ENCODE measurements around the gene PIEZO2.
"Not testable (repeated sequence)": the region's sequence is repeated elsewhere in the genome, so short reads cannot be mapped to it uniquely, and the experiment has no call there.

The PIEZO2 gene

GRCh38 chr18:11175266-11175979 is 26.1 kb upstream of the PIEZO2 start:
- Histone ChIP-seq H3K9me3 (ENCODE audit: control insufficient read depth, insufficient read depth, low read depth, low read length) (no peaks in the 10 kb centered on the region; the same call in 1 of the 2 replicates), H3K4me1 (ENCODE audit: control insufficient read depth, insufficient read depth, low read length) (peaks cover 4% of the 10 kb centered on the region; the same call in 1 of the 2 replicates), H3K27ac (ENCODE audit: extremely low read depth, low read depth, low read length) (no peak overlapping the region), H3K4me3 (ENCODE audit: low read depth, low read length) (no peak overlapping the region), H3K36me3 (ENCODE audit: control insufficient read depth in 2 of 2, insufficient read depth in 1 of 2, low read length in 2 of 2) (no peaks in the 10 kb centered on the region)
- TF ChIP-seq, protein P1, sequence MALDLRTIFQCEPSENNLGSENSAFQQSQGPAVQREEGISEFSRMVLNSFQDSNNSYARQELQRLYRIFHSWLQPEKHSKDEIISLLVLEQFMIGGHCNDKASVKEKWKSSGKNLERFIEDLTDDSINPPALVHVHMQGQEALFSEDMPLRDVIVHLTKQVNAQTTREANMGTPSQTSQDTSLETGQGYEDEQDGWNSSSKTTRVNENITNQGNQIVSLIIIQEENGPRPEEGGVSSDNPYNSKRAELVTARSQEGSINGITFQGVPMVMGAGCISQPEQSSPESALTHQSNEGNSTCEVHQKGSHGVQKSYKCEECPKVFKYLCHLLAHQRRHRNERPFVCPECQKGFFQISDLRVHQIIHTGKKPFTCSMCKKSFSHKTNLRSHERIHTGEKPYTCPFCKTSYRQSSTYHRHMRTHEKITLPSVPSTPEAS (tag by site-specific recombination; IDR thresholded peaks at IDR 0.05), result no peak
- peak; percentile 90 for TF ChIP-seq PRDM1 (tag by site-specific recombination; IDR thresholded peaks at IDR 0.05)
- TF ChIP-seq ZNF639 (tag by site-specific recombination; IDR thresholded peaks at IDR 0.05), result no peak
- TF ChIP-seq KLF7 (tag by site-specific recombination; IDR thresholded peaks at IDR 0.05; ENCODE audit: borderline replicate concordance), result no peak
- TF ChIP-seq ZNF513 (tag by site-specific recombination; IDR thresholded peaks at IDR 0.05), result no peak
- ChIA-PET CTCF (interaction anchor here (0.7 kb wide), 1 partner anchor 96 kb away, joined by 3 read pairs; no protein-coding TSS in a partner anchor), POLR2A (no interaction called here)

DNA sequence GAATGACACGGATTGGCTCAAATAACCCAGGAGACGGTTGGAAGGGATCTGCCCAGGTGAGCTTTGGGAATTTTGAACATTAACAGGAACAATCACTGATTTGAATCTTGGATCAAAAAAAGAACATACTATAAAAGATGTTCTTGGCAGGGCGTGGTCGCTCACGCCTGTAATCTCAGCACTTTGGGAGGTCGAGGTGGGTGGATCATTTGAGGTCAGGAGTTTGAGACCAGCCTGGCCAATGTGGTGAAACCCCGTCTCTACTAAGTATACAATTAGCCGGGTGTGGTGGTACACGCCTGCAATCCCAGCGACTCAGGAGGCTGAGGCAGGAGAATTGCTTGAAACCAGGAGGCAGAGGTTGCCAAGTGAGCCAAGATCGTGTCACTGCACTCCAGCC is 24.8 kb upstream of the PIEZO2 start:
- H3K4me3 ChIP-seq (ENCODE audit: low read depth, low read length); H3K4me1 ChIP-seq (ENCODE audit: control insufficient read depth, insufficient read depth, low read length); H3K27ac ChIP-seq (ENCODE audit: extremely low read depth, low read depth, low read length); POLR2A ChIA-PET; H3K9me3 ChIP-seq (ENCODE audit: control insufficient read depth, insufficient read depth, low read depth, low read length); H3K36me3 ChIP-seq (ENCODE audit: control insufficient read depth in 2 of 2, insufficient read depth in 1 of 2, low read length in 2 of 2): not testable (repeated sequence)
- peak; percentile 64 for TF ChIP-seq KLF1 (tag by site-specific recombination; IDR thresholded peaks at IDR 0.05)
- CTCF ChIA-PET, result interaction anchor here (1.1 kb wide), 1 partner anchor 821 kb away, joined by 3 read pairs; no protein-coding TSS in a partner anchor

DNA sequence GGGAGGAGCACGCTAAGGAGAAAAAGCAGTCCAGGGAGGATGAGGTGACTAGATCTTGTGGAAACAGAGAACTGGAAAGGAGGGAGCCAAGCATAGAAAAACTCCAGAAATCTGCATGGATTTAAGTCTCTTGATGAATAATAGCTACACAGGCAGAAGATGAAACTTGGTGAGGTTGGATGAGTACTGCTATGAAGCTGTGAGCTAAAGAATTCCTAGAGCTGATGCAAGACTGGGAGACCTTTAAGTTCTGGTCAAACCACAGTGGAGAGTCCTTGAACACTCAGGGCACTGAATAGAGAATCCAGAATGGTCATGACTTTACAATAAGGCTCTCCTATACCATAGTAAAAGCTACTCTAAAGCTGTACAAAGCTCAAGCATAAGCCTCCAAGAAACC is 18.4 kb upstream of the PIEZO2 start:
- ChIA-PET POLR2A (no interaction called here), CTCF (interaction anchor here (1.1 to 1.3 kb wide), 2 partner anchors 19 to 351 kb away, joined by 3 to 5 read pairs; partner anchors contain the start of gene PIEZO2)
- Histone ChIP-seq H3K9me3 (ENCODE audit: control insufficient read depth, insufficient read depth, low read depth, low read length) (no peaks in the 10 kb centered on the region; the same call in 1 of the 2 replicates), H3K36me3 (ENCODE audit: control insufficient read depth in 2 of 2, insufficient read depth in 1 of 2, low read length in 2 of 2) (no peaks in the 10 kb centered on the region), H3K4me3 (ENCODE audit: low read depth, low read length) (no peak overlapping the region), H3K27ac (ENCODE audit: extremely low read depth, low read depth, low read length) (no peak overlapping the region), H3K4me1 (ENCODE audit: control insufficient read depth, insufficient read depth, low read length) (no peaks in the 10 kb centered on the region)
- no peak for TF ChIP-seq HOXA7 (CRISPR knock-in tag; IDR thresholded peaks at IDR 0.05; ENCODE audit: borderline replicate concordance)
- no peak for TF ChIP-seq ZFP37 (tag by site-specific recombination; IDR thresholded peaks at IDR 0.05)
- TF ChIP-seq ZNF624 (tag by site-specific recombination; IDR thresholded peaks at IDR 0.05), result no peak
- TF ChIP-seq ZNF404 (tag by site-specific recombination; IDR thresholded peaks at IDR 0.05), result no peak
- no peak for TF ChIP-seq KLF17 (tag by site-specific recombination; IDR thresholded peaks at IDR 0.05)
- no peak for TF ChIP-seq ZBTB7A (tag by site-specific recombination; IDR thresholded peaks at IDR 0.05; ENCODE audit: low read depth)
- TF ChIP-seq ZNF10 (tag by site-specific recombination; IDR thresholded peaks at IDR 0.05), result no peak
- TF ChIP-seq ZNF112 (tag by site-specific recombination; IDR thresholded peaks at IDR 0.05), result no peak
- TF ChIP-seq OVOL3 (tag by site-specific recombination; IDR thresholded peaks at IDR 0.05), result no peak
- TF ChIP-seq REST (tag by site-specific recombination; IDR thresholded peaks at IDR 0.05), result no peak
- no peak for TF ChIP-seq ZNF701 (tag by site-specific recombination; IDR thresholded peaks at IDR 0.05)
- no peak for TF ChIP-seq ZNF324 (tag by site-specific recombination; IDR thresholded peaks at IDR 0.05)
